Loucy (cell line): Measurements from ENCODE around the gene MBP.

ENCODE experiments used
- H2AFZ ChIP-seq: fragments of 200-600 bp; sonication (generic); 2 replicates; pipeline ENCODE4 v1.6.0; 2016; ENCODE audit warnings: antibody characterized with exemption, mild to moderate bottlenecking, low read length, moderate library complexity
- H3F3A ChIP-seq: fragments of 200-600 bp; 2 replicates; pipeline ENCODE4 v1.6.0; 2016; ENCODE audit warnings: antibody characterized with exemption, low read depth, mild to moderate bottlenecking
- H3K27me3 ChIP-seq: fragments of 200-600 bp; sonication (generic); 2 replicates; pipeline ENCODE4 v1.6.1; 2014; ENCODE audit warnings: low read length, mild to moderate bottlenecking; ENCODE audit not compliant: insufficient read depth, poor library complexity, severe bottlenecking
- H3K36me3 ChIP-seq: fragments of 200-600 bp; sonication (generic); 2 replicates; pipeline ENCODE4 v1.6.1; 2016; ENCODE audit warnings: low read length; ENCODE audit not compliant: insufficient read depth
- H3K4me1 ChIP-seq: fragments of 200-600 bp; sonication (generic); 2 replicates; pipeline ENCODE4 v1.5.1; 2014; ENCODE audit warnings: low read length, mild to moderate bottlenecking; ENCODE audit not compliant: insufficient read depth, poor library complexity, severe bottlenecking
- H3K4me2 ChIP-seq: fragments of 200-600 bp; sonication (generic); 2 replicates; pipeline ENCODE4 v1.6.0; 2014; ENCODE audit warnings: antibody characterized with exemption, low read length, low read depth, mild to moderate bottlenecking; ENCODE audit not compliant: poor library complexity, severe bottlenecking
- H3K4me3 ChIP-seq: fragments of 200-600 bp; sonication (generic); 2 replicates; pipeline ENCODE4 v1.5.1; 2014; ENCODE audit warnings: low read length, mild to moderate bottlenecking, mixed read lengths; ENCODE audit not compliant: poor library complexity, severe bottlenecking
- H3K79me2 ChIP-seq: fragments of 200-600 bp; sonication (generic); 2 replicates; pipeline ENCODE4 v1.6.1; 2014; ENCODE audit warnings: low read length; ENCODE audit not compliant: insufficient read depth
- H3K9ac ChIP-seq: fragments of 200-600 bp; sonication (generic); 2 replicates; pipeline ENCODE4 v1.6.0; 2014; ENCODE audit warnings: mild to moderate bottlenecking, low read depth, low read length, moderate library complexity; ENCODE audit not compliant: poor library complexity, severe bottlenecking
- H3K9me2 ChIP-seq: fragments of 200-600 bp; sonication (generic); replicated peaks from 2 replicates; pipeline ENCODE4 v1.6.1; 2016; ENCODE audit warnings: low read depth, low read length, mixed read lengths
- H3K9me3 ChIP-seq: fragments of 200-600 bp; sonication (generic); 2 replicates; pipeline ENCODE4 v1.6.1; 2014; ENCODE audit warnings: mild to moderate bottlenecking, antibody characterized with exemption, low read length, low read depth; ENCODE audit not compliant: insufficient read depth
- H4K20me1 ChIP-seq: fragments of 200-600 bp; sonication (generic); 2 replicates; pipeline ENCODE4 v1.6.0; 2014; ENCODE audit warnings: antibody characterized with exemption, low read length, mild to moderate bottlenecking; ENCODE audit not compliant: insufficient read depth, poor library complexity, severe bottlenecking
- CTCF ChIP-seq: fragments of 200-600 bp; sonication (generic); conservative IDR thresholded peaks from 2 replicates; pipeline ENCODE4 v1.5.1; 2014; ENCODE audit warnings: mild to moderate bottlenecking, antibody characterized with exemption, low read length
- EZH2phosphoT487 ChIP-seq: fragments of 200-600 bp; IDR thresholded peaks from 2 replicates; pipeline ENCODE4 v1.6.1; 2018; ENCODE audit warnings: antibody characterized with exemption, mild to moderate bottlenecking, moderate library complexity, borderline replicate concordance

Gene MBP

GRCh38 chr18:77133835-77134496 lies 1.4 kb upstream of the MBP start:
- peak overlapping the region; percentile 3 for H3K4me3 ChIP-seq
- H3K9me2 ChIP-seq = no peaks in the 10 kb centered on the region
- H3K36me3 ChIP-seq = no peaks in the 10 kb centered on the region
- peaks cover 73% of the 10 kb centered on the region for H3K4me1 ChIP-seq
- peak overlapping the region; percentile 11; the same call in 1 of the 2 replicates for H2AFZ ChIP-seq
- no peaks in the 10 kb centered on the region for H3F3A ChIP-seq
- peak; percentile 48 for TF ChIP-seq CTCF
- no peak for TF ChIP-seq EZH2phosphoT487
- H3K27me3 ChIP-seq = no peaks in the 10 kb centered on the region
- H3K4me2 ChIP-seq = peak overlapping the region; percentile 46
- H3K9ac ChIP-seq = peak overlapping the region; percentile 72
- no peaks in the 10 kb centered on the region for H3K9me3 ChIP-seq
- peaks cover 24% of the 10 kb centered on the region; the same call in 1 of the 2 replicates for H3K79me2 ChIP-seq
- H4K20me1 ChIP-seq = no peaks in the 10 kb centered on the region

- peak overlapping the region; percentile 46 for H3K4me2 ChIP-seq
- no peaks in the 10 kb centered on the region for H3K9me3 ChIP-seq
- H3K9me2 ChIP-seq = no peaks in the 10 kb centered on the region
- H4K20me1 ChIP-seq = no peaks in the 10 kb centered on the region
- H3K27me3 ChIP-seq = no peaks in the 10 kb centered on the region
- peaks cover 24% of the 10 kb centered on the region; the same call in 1 of the 2 replicates for H3K79me2 ChIP-seq
- H3K9ac ChIP-seq = peak overlapping the region; percentile 72
- no peak for TF ChIP-seq EZH2phosphoT487
- no peak for TF ChIP-seq CTCF
- H3F3A ChIP-seq = no peaks in the 10 kb centered on the region
- H3K36me3 ChIP-seq = no peaks in the 10 kb centered on the region
- H3K4me3 ChIP-seq = peak overlapping the region; percentile 3
- H3K4me1 ChIP-seq = peaks cover 79% of the 10 kb centered on the region
- no peak overlapping the region for H2AFZ ChIP-seq
These were observed 660 bp upstream of the MBP start for GRCh38 chr18:77133051-77133834.

- H3K9me3 ChIP-seq = no peaks in the 10 kb centered on the region
- H3K4me2 ChIP-seq = peak overlapping the region; percentile 25
- no peaks in the 10 kb centered on the region for H3K36me3 ChIP-seq
- H3K4me1 ChIP-seq = peaks cover 79% of the 10 kb centered on the region
- no peaks in the 10 kb centered on the region for H3F3A ChIP-seq
- H4K20me1 ChIP-seq = no peaks in the 10 kb centered on the region
- no peak overlapping the region for H3K9ac ChIP-seq
- peaks cover 30% of the 10 kb centered on the region for H3K79me2 ChIP-seq
- H3K27me3 ChIP-seq = no peaks in the 10 kb centered on the region
- TF ChIP-seq EZH2phosphoT487 (no peak), CTCF (no peak)
- no peaks in the 10 kb centered on the region for H3K9me2 ChIP-seq
- H3K4me3 ChIP-seq = no peak overlapping the region
- no peak overlapping the region for H2AFZ ChIP-seq
These were observed 773 bp downstream of the MBP start for GRCh38 chr18:77131652-77132368.
